ENCODE results near the gene PKN1. TPM values are rescaled to one million over a fixed set of nuclear protein-coding genes. Genes with fewer than 3 reads are reported as not detected.

Gene PKN1
- total and polyA plus RNA-seq, 2 experiments from 2014 or later = 86.8 to 201 TPM

DNA sequence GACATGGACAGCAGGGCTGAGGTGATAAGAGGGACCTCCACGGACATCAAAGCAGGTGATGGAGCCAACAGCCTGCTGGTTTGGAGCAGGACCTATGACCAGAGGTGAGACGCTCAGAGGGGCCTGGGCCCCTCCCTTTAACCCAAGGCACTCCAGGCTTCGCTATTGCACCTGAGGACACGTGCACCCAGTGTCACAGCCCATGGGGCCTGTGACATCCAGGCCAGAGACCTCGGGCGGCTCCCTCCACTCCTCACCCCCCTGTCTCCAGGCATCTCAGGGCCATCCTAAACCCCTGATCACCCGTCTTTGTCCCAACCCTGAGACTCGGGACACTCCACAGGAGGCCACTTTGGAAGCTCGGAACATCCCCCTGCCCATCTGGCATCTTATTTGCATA, 38.9 kb upstream of the PKN1 start (continued):
- TF ChIP-seq ZNF462 (CRISPR knock-in tag; IDR thresholded peaks at IDR 0.05) (no peak), CTCF (conservative IDR thresholded peaks at IDR 0.05; ENCODE audit: low read depth in 2 of 2) (no peak)

- Histone ChIP-seq H3K79me2 (replicated peaks; ENCODE audit: insufficient read depth) (no peaks in the 10 kb centered on the region), H2AFZ (no peak overlapping the region), H3F3A (replicated peaks; ENCODE audit: low read depth) (no peaks in the 10 kb centered on the region), H3K27me3 (ENCODE audit: insufficient read depth) (no peaks in the 10 kb centered on the region), H3K27ac (ENCODE audit: low read depth) (no peak overlapping the region), H4K20me1 (replicated peaks; ENCODE audit: insufficient read depth) (no peaks in the 10 kb centered on the region), H3K9me2 (ENCODE audit: insufficient read depth) (no peaks in the 10 kb centered on the region), H3K4me2 (no peak overlapping the region), H3K4me3 (no peak overlapping the region), H3K36me3 (ENCODE audit: insufficient read depth) (no peaks in the 10 kb centered on the region), H3K4me1 (ENCODE audit: insufficient read depth) (no peaks in the 10 kb centered on the region)
- Mint-ChIP-seq H3K4me3 (no peak overlapping the region), H3K36me3 (ENCODE audit: low read depth) (no peaks in the 10 kb centered on the region), H3K9me3 (no peaks in the 10 kb centered on the region), H3K27me3 (ENCODE audit: insufficient read depth, low read depth, poor library complexity) (peaks cover 6% of the 10 kb centered on the region), H3K27ac (no peak overlapping the region), H3K4me1 (peaks cover 9% of the 10 kb centered on the region)
- DNase-seq (ENCODE audit: low spot score) (no peak), ATAC-seq (no peak)
- TF ChIP-seq STAT1 (IDR thresholded peaks at IDR 0.05; ENCODE audit: unreplicated experiment) (no peak), CREB1 (CRISPR knock-in tag; IDR thresholded peaks at IDR 0.05; ENCODE audit: low read depth) (no peak), POLR2AphosphoS5 (IDR thresholded peaks at IDR 0.05; ENCODE audit: low read depth) (no peak), REST (IDR thresholded peaks at IDR 0.05; ENCODE audit: unreplicated experiment) (no peak), JUNB (IDR thresholded peaks at IDR 0.05; ENCODE audit: unreplicated experiment) (no peak), NANOG (IDR thresholded peaks at IDR 0.05; ENCODE audit: borderline replicate concordance) (no peak)
Measured at GRCh38 chr19:14395262-14395661, 37.8 kb upstream of the PKN1 start.
